GM20431 (cell line): ENCODE results near the gene FGR.
"Not testable (repeated sequence)": the region's sequence is repeated elsewhere in the genome, so short reads cannot be mapped to it uniquely, and the experiment has no call there.

Experiments
- in situ Hi-C: fragments of 300-500 bp; cut with MseI, MboI; formaldehyde crosslinking; loops from one replicate; pipeline ENCODE4 v1.15.0; 2020; ENCODE audit warnings: low sequenced_read_pairs; ENCODE audit not compliant: unreplicated experiment

FGR gene

GRCh38 chr1:27638805-27639204, 3.8 kb upstream of the FGR start:
- in situ Hi-C loops, result no loop called here

- in situ Hi-C loops, result no loop called here
These were observed 3.2 kb upstream of the FGR start for GRCh38 chr1:27638047-27638734.

GRCh38 chr1:27635396-27636142, 584 bp upstream of the FGR start:
- in situ Hi-C loops, result no loop called here

GRCh38 chr1:27634177-27634984, 604 bp downstream of the FGR start:
- in situ Hi-C loops, result no loop called here

- in situ Hi-C loops, result no loop called here
These were observed 1.3 kb downstream of the FGR start for GRCh38 chr1:27633640-27634176.

- in situ Hi-C loops, result no loop called here
These were observed 1.7 kb downstream of the FGR start for GRCh38 chr1:27633298-27633610.

- in situ Hi-C loops, result no loop called here
These were observed 2.3 kb downstream of the FGR start for GRCh38 chr1:27632387-27633297.

- in situ Hi-C loops, result no loop called here
These were observed 4.0 kb downstream of the FGR start for GRCh38 chr1:27630859-27631491.

- in situ Hi-C loops, result no loop called here
These were observed 6.3 kb downstream of the FGR start for GRCh38 chr1:27628712-27629111.

- in situ Hi-C loops, result not testable (repeated sequence)
These were observed 7.3 kb downstream of the FGR start for GRCh38 chr1:27627733-27628132.

GRCh38 chr1:27627061-27627460, 7.9 kb downstream of the FGR start:
- in situ Hi-C loops, result no loop called here

- in situ Hi-C loops, result no loop called here
These were observed 8.7 kb downstream of the FGR start for GRCh38 chr1:27626031-27626935.

- in situ Hi-C loops, result no loop called here
These were observed 10.4 kb downstream of the FGR start for GRCh38 chr1:27624467-27625178.

- in situ Hi-C loops, result no loop called here
These were observed 11.4 kb downstream of the FGR start for GRCh38 chr1:27623327-27624212.

- in situ Hi-C loops, result no loop called here
These were observed 12.2 kb downstream of the FGR start for GRCh38 chr1:27622828-27623227.

GRCh38 chr1:27621051-27621920, 13.7 kb downstream of the FGR start:
- in situ Hi-C loops, result no loop called here
